GM23338 (cell line): ENCODE data around the gene NELFB. TPM values are rescaled to one million over a fixed set of nuclear protein-coding genes. Genes with fewer than 3 reads are reported as not detected.

ENCODE experiments used
- ATAC-seq: fragments of 200-7000 bp; cut with Tn5 transposase; 3 replicates; pipeline ENCODE4 v1.9.1; 2020
- DNase-seq: peaks from one replicate; pipeline ENCODE4 v3.0.0-alpha.2; 2015; ENCODE audit warnings: low spot score
- H2AFZ ChIP-seq: fragments of 200-600 bp; sonication (generic); 2 replicates; pipeline ENCODE4 v1.8.0; 2016; ENCODE audit warnings: antibody characterized with exemption, mild to moderate bottlenecking, moderate library complexity
- H3F3A ChIP-seq: fragments of 200-600 bp; sonication (generic); replicated peaks from 2 replicates; pipeline ENCODE4 v1.8.0; 2017; ENCODE audit warnings: antibody characterized with exemption, mixed run types, low read depth
- H3K27ac ChIP-seq: fragments of 200-600 bp; sonication (generic); 2 replicates; pipeline ENCODE4 v1.6.1; 2016; ENCODE audit warnings: low read depth
- H3K27me3 ChIP-seq: fragments of 200-600 bp; sonication (generic); 2 replicates; pipeline ENCODE4 v1.8.0; 2016; ENCODE audit warnings: mild to moderate bottlenecking, mixed run types, moderate library complexity; ENCODE audit not compliant: insufficient read depth
- H3K36me3 ChIP-seq: fragments of 200-600 bp; sonication (generic); 2 replicates; pipeline ENCODE4 v1.8.0; 2016; ENCODE audit warnings: mild to moderate bottlenecking; ENCODE audit not compliant: insufficient read depth
- H3K4me1 ChIP-seq: fragments of 200-600 bp; sonication (generic); 2 replicates; pipeline ENCODE4 v1.8.0; 2016; ENCODE audit warnings: mild to moderate bottlenecking, moderate library complexity; ENCODE audit not compliant: insufficient read depth
- H3K4me2 ChIP-seq: fragments of 200-600 bp; sonication (generic); 2 replicates; pipeline ENCODE4 v1.7.1; 2017; ENCODE audit warnings: mixed run types
- H3K4me3 ChIP-seq: fragments of 200-600 bp; sonication (generic); 2 replicates; pipeline ENCODE4 v1.6.1; 2016; ENCODE audit warnings: mixed run types
- H3K79me2 ChIP-seq: fragments of 200-600 bp; sonication (generic); replicated peaks from 2 replicates; pipeline ENCODE4 v1.8.0; 2017; ENCODE audit warnings: mild to moderate bottlenecking; ENCODE audit not compliant: insufficient read depth
- H3K9me2 ChIP-seq: fragments of 200-600 bp; sonication (generic); 2 replicates; pipeline ENCODE4 v1.8.0; 2017; ENCODE audit not compliant: insufficient read depth
- H4K20me1 ChIP-seq: fragments of 200-600 bp; sonication (generic); replicated peaks from 2 replicates; pipeline ENCODE4 v1.8.0; 2017; ENCODE audit warnings: mild to moderate bottlenecking; ENCODE audit not compliant: insufficient read depth
- H3K27ac Mint-ChIP-seq: 2 replicates; pipeline ENCODE4 v1.8.0; 2020; ENCODE audit warnings: inconsistent platforms, mild to moderate bottlenecking, moderate library complexity, mixed read lengths
- H3K27me3 Mint-ChIP-seq: 3 replicates; pipeline ENCODE4 v1.8.0; 2022; ENCODE audit warnings: low read depth, mild to moderate bottlenecking, moderate library complexity, mixed read lengths, inconsistent platforms; ENCODE audit not compliant: insufficient read depth, poor library complexity
- H3K36me3 Mint-ChIP-seq: 3 replicates; pipeline ENCODE4 v1.8.0; 2021; ENCODE audit warnings: low read depth, mild to moderate bottlenecking, inconsistent platforms, moderate library complexity, mixed read lengths
- H3K4me1 Mint-ChIP-seq: 3 replicates; pipeline ENCODE4 v1.8.0; 2020; ENCODE audit warnings: mild to moderate bottlenecking, inconsistent platforms, mixed read lengths
- H3K4me3 Mint-ChIP-seq: 3 replicates; pipeline ENCODE4 v1.8.0; 2021; ENCODE audit warnings: moderate library complexity, mild to moderate bottlenecking, inconsistent platforms, mixed read lengths
- H3K9me3 Mint-ChIP-seq: 3 replicates; pipeline ENCODE4 v1.8.0; 2020; ENCODE audit warnings: moderate library complexity, mild to moderate bottlenecking, inconsistent platforms, mixed read lengths
- CREB1 ChIP-seq: fragments of 250-450 bp; sonication (Bioruptor Pico); IDR thresholded peaks from 2 replicates; pipeline ENCODE4 v1.5.0; 2020; ENCODE audit warnings: low read depth, mild to moderate bottlenecking, moderate library complexity
- EZH2 ChIP-seq: fragments of 200-600 bp; sonication (generic); IDR thresholded peaks from one replicate; pipeline ENCODE4 v1.8.0; 2017; ENCODE audit warnings: antibody characterized with exemption, mild to moderate bottlenecking, low read depth; ENCODE audit not compliant: unreplicated experiment
- EZH2phosphoT487 ChIP-seq: fragments of 200-600 bp; sonication (generic); IDR thresholded peaks from one replicate; pipeline ENCODE4 v1.8.1; 2018; ENCODE audit warnings: antibody characterized with exemption; ENCODE audit not compliant: unreplicated experiment
- JUNB ChIP-seq: IDR thresholded peaks from one replicate; pipeline ENCODE4 v1.6.1; 2016; ENCODE audit warnings: antibody characterized with exemption; ENCODE audit not compliant: unreplicated experiment
- NANOG ChIP-seq: IDR thresholded peaks from 2 replicates; pipeline ENCODE4 v1.6.1; 2016; ENCODE audit warnings: antibody characterized with exemption, borderline replicate concordance
- POLR2AphosphoS5 ChIP-seq: IDR thresholded peaks from 2 replicates; pipeline ENCODE4 v1.6.1; 2016; ENCODE audit warnings: antibody characterized with exemption, low read depth
- STAT1 ChIP-seq: IDR thresholded peaks from one replicate; pipeline ENCODE4 v1.6.1; 2016; ENCODE audit warnings: antibody characterized with exemption; ENCODE audit not compliant: unreplicated experiment
- ZNF114 ChIP-seq: fragments of 250-450 bp; sonication (Bioruptor Pico); IDR thresholded peaks from 2 replicates; pipeline ENCODE4 v1.5.0; 2020; ENCODE audit warnings: mild to moderate bottlenecking, moderate library complexity
- ZNF331 ChIP-seq: fragments of 250-450 bp; sonication (Bioruptor Pico); IDR thresholded peaks from 2 replicates; pipeline ENCODE4 v1.5.0; 2020; ENCODE audit warnings: low read depth, mild to moderate bottlenecking, moderate library complexity
- polyA plus RNA-seq: library from polyadenylated mRNA; unstranded; fragments of >200 nt; fragmentation: Nextera tagmentation; extraction: Ambion mirVana; gene quantifications from 2 replicates; pipeline ENCODE4 v1.2.1, GENCODE V29; 2016
- total RNA-seq: library from RNA; depleted of rRNA; stranded (reverse); fragments of >200 nt; shearing (Covaris generic); gene quantifications from 2 replicates; pipeline ENCODE4 v1.2.3, GENCODE V29; 2014
- TF ChIP-seq, protein P1 (sequence below): fragments of 250-450 bp; sonication (Bioruptor Pico); IDR thresholded peaks from 2 replicates; pipeline ENCODE4 v1.5.0; 2020; ENCODE audit warnings: mild to moderate bottlenecking, moderate library complexity
- TF ChIP-seq, protein P2 (sequence below): IDR thresholded peaks from 2 replicates; pipeline ENCODE4 v1.6.1; 2016; ENCODE audit warnings: antibody characterized with exemption

NELFB gene
- total and polyA plus RNA-seq, 2 experiments from 2014 or later, result 30.0 to 97.3 TPM

DNA sequence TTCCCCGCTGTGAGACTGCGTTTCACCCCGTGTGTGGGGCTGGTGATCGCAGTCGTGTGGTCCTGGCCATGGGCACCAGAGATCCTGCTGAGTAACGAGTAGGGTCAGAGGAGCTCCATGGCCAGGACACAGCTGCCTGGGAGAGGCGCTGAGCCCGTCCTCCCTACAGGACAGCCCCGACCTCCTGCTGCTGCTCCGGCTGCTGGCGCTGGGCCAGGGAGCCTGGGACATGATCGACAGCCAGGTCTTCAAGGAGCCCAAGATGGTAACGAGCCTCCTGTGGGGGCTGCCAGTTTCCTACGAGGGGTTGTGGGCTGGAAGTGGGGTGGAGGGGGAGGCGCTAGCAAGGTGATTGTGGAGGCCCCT, 11.0 kb downstream of the NELFB start (continued):
- TF ChIP-seq CREB1, result no peak
- no peak for TF ChIP-seq ZNF331 (CRISPR knock-in tag)
- TF ChIP-seq ZNF114, result no peak
- TF ChIP-seq EZH2, result no peak
- TF ChIP-seq NANOG, result no peak
- TF ChIP-seq JUNB, result no peak
- TF ChIP-seq, protein P1, sequence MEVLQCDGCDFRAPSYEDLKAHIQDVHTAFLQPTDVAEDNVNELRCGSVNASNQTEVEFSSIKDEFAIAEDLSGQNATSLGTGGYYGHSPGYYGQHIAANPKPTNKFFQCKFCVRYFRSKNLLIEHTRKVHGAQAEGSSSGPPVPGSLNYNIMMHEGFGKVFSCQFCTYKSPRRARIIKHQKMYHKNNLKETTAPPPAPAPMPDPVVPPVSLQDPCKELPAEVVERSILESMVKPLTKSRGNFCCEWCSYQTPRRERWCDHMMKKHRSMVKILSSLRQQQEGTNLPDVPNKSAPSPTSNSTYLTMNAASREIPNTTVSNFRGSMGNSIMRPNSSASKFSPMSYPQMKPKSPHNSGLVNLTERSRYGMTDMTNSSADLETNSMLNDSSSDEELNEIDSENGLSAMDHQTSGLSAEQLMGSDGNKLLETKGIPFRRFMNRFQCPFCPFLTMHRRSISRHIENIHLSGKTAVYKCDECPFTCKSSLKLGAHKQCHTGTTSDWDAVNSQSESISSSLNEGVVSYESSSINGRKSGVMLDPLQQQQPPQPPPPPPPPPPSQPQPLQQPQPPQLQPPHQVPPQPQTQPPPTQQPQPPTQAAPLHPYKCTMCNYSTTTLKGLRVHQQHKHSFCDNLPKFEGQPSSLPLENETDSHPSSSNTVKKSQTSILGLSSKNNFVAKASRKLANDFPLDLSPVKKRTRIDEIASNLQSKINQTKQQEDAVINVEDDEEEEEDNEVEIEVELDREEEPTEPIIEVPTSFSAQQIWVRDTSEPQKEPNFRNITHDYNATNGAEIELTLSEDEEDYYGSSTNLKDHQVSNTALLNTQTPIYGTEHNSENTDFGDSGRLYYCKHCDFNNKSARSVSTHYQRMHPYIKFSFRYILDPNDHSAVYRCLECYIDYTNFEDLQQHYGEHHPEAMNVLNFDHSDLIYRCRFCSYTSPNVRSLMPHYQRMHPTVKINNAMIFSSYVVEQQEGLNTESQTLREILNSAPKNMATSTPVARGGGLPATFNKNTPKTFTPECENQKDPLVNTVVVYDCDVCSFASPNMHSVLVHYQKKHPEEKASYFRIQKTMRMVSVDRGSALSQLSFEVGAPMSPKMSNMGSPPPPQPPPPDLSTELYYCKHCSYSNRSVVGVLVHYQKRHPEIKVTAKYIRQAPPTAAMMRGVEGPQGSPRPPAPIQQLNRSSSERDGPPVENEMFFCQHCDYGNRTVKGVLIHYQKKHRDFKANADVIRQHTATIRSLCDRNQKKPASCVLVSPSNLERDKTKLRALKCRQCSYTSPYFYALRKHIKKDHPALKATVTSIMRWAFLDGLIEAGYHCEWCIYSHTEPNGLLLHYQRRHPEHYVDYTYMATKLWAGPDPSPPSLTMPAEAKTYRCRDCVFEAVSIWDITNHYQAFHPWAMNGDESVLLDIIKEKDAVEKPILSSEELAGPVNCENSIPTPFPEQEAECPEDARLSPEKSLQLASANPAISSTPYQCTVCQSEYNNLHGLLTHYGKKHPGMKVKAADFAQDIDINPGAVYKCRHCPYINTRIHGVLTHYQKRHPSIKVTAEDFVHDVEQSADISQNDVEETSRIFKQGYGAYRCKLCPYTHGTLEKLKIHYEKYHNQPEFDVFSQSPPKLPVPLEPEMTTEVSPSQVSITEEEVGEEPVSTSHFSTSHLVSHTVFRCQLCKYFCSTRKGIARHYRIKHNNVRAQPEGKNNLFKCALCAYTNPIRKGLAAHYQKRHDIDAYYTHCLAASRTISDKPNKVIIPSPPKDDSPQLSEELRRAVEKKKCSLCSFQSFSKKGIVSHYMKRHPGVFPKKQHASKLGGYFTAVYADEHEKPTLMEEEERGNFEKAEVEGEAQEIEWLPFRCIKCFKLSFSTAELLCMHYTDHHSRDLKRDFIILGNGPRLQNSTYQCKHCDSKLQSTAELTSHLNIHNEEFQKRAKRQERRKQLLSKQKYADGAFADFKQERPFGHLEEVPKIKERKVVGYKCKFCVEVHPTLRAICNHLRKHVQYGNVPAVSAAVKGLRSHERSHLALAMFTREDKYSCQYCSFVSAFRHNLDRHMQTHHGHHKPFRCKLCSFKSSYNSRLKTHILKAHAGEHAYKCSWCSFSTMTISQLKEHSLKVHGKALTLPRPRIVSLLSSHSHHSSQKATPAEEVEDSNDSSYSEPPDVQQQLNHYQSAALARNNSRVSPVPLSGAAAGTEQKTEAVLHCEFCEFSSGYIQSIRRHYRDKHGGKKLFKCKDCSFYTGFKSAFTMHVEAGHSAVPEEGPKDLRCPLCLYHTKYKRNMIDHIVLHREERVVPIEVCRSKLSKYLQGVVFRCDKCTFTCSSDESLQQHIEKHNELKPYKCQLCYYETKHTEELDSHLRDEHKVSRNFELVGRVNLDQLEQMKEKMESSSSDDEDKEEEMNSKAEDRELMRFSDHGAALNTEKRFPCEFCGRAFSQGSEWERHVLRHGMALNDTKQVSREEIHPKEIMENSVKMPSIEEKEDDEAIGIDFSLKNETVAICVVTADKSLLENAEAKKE (CRISPR knock-in tag), result no peak
- no peak for TF ChIP-seq EZH2phosphoT487

DNA sequence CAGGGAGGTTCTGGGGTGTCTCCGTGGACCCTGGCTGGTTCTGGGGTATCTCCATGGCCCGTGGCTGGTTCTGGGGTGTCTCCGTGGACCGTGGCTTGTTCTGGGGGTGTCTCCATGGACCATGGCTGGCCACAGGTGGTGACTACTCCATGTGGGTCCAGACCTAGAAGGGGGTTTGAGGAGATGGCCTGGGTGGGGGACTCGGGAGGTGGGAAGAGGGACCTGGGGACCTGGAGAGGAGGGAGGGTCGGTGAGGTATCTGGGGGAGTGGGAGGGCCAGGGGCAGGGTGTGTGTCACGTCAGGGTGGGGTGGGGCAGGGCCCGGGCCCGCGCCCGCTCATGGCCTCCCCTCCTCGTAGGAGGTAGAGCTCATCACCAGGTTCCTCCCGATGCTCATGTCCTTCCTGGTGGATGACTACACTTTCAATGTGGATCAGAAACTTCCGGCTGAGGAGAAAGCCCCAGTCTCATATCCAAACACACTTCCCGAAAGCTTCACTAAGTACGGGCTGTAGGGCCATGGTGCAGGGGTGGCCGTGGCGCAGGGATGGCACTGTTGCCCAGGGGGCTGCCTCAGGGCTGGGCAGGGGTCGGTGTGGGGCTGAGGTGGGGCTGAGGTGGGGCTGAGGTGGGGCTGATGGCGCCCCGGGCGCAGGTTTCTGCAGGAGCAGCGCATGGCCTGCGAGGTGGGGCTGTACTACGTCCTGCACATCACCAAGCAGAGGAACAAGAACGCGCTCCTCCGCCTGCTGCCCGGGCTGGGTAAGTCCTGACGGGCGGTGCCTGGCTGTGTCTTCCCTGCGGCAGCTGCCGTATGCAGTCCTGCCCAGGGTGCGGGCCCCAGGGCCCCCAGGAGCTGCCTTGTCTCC, 11.7 kb downstream of the NELFB start:
- H3K27ac Mint-ChIP-seq, result no peak overlapping the region
- peaks cover 10% of the 10 kb centered on the region; the same call in 1 of the 2 replicates for H3K36me3 ChIP-seq
- no peak overlapping the region for H3K4me3 Mint-ChIP-seq
- TF ChIP-seq ZNF114 (no peak), EZH2 (no peak), CREB1 (no peak), STAT1 (no peak), ZNF331 (CRISPR knock-in tag) (no peak), NANOG (no peak), JUNB (no peak), POLR2AphosphoS5 (no peak)
- TF ChIP-seq, protein P2, sequence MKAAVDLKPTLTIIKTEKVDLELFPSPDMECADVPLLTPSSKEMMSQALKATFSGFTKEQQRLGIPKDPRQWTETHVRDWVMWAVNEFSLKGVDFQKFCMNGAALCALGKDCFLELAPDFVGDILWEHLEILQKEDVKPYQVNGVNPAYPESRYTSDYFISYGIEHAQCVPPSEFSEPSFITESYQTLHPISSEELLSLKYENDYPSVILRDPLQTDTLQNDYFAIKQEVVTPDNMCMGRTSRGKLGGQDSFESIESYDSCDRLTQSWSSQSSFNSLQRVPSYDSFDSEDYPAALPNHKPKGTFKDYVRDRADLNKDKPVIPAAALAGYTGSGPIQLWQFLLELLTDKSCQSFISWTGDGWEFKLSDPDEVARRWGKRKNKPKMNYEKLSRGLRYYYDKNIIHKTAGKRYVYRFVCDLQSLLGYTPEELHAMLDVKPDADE, result no peak

More for the DNA sequence above, 11.7 kb downstream of the NELFB start:
- Histone ChIP-seq H3K27ac (no peak overlapping the region), H3K79me2 (no peaks in the 10 kb centered on the region), H3K4me2 (no peak overlapping the region), H2AFZ (no peak overlapping the region), H3K27me3 (no peaks in the 10 kb centered on the region), H3K9me2 (no peaks in the 10 kb centered on the region), H4K20me1 (0 out of 2 replicates have a peak, but pooled peaks cover 9% of the 10 kb centered on the region), H3K4me3 (no peak overlapping the region), H3K4me1 (no peaks in the 10 kb centered on the region), H3F3A (no peaks in the 10 kb centered on the region)
- Mint-ChIP-seq H3K4me1 (peaks cover under 1% of the 10 kb centered on the region; the same call in 2 of the 3 replicates), H3K36me3 (peaks cover 40% of the 10 kb centered on the region), H3K9me3 (no peaks in the 10 kb centered on the region), H3K27me3 (peaks cover 16% of the 10 kb centered on the region)
- no peak for ATAC-seq
- no peak for DNase-seq
